ENCODE data around the gene MRPL55.
A peak's percentile ranks its signal among the peaks of the same experiment; 100 is the strongest.

Gene MRPL55

GRCh38 chr1:228104526-228105269 lies 4.4 kb downstream of the MRPL55 start:
- Histone ChIP-seq H3K4me3 (no peak overlapping the region), H3K27ac (no peak overlapping the region)
- DNase-seq (ENCODE audit: low spot score) = no peak
- TF ChIP-seq CTCF (IDR thresholded peaks at IDR 0.05) = no peak

- TF ChIP-seq CTCF (IDR thresholded peaks at IDR 0.05) = no peak
- Histone ChIP-seq H3K4me3 (peak within 1 kb of the TSS; percentile 92), H3K27ac (peak within 1 kb of the TSS; percentile 87 to 96)
- DNase-seq (ENCODE audit: low spot score) = peak; percentile 93
Measured at GRCh38 chr1:228102791-228103620, 6.1 kb downstream of the MRPL55 start, which contains the start of gene C1orf35. Gene C1orf35, minus strand, starts transcription at chr1:228103325. Its CDS starts 98 bp downstream, at chr1:228103227.

- peak overlapping the region; percentile 87 to 96 for H3K27ac ChIP-seq
- TF ChIP-seq CTCF (IDR thresholded peaks at IDR 0.05) = no peak
- DNase-seq (ENCODE audit: low spot score) = no peak
- peak overlapping the region; percentile 92 for H3K4me3 ChIP-seq
Measured at GRCh38 chr1:228101994-228102790, 6.9 kb downstream of the MRPL55 start.

GRCh38 chr1:228101614-228101993 lies 7.5 kb downstream of the MRPL55 start:
- no peak for TF ChIP-seq CTCF (IDR thresholded peaks at IDR 0.05)
- Histone ChIP-seq H3K4me3 (peak overlapping the region; percentile 92), H3K27ac (peak overlapping the region; percentile 87 to 96)
- peak; percentile 71 for DNase-seq (ENCODE audit: low spot score)

GRCh38 chr1:228100822-228101613 lies 8.1 kb downstream of the MRPL55 start:
- peak overlapping the region; percentile 92 for H3K4me3 ChIP-seq
- no peak for TF ChIP-seq CTCF (IDR thresholded peaks at IDR 0.05)
- peak overlapping the region in 1 of 2 donors; percentile 96 for H3K27ac ChIP-seq
- DNase-seq (ENCODE audit: low spot score) = peak; percentile 72

GRCh38 chr1:228099331-228099732 lies 9.8 kb downstream of the MRPL55 start:
- Histone ChIP-seq H3K27ac (no peak overlapping the region), H3K4me3 (no peak overlapping the region)
- no peak for TF ChIP-seq CTCF (IDR thresholded peaks at IDR 0.05)
- DNase-seq (ENCODE audit: low spot score) = peak; percentile 68
